ENCODE results near the gene LMO1. TPM values are rescaled to one million over a fixed set of nuclear protein-coding genes. Genes with fewer than 3 reads are reported as not detected.

LMO1 gene
- total RNA-seq, 1 experiment from 2014 or later: not detected

DNA sequence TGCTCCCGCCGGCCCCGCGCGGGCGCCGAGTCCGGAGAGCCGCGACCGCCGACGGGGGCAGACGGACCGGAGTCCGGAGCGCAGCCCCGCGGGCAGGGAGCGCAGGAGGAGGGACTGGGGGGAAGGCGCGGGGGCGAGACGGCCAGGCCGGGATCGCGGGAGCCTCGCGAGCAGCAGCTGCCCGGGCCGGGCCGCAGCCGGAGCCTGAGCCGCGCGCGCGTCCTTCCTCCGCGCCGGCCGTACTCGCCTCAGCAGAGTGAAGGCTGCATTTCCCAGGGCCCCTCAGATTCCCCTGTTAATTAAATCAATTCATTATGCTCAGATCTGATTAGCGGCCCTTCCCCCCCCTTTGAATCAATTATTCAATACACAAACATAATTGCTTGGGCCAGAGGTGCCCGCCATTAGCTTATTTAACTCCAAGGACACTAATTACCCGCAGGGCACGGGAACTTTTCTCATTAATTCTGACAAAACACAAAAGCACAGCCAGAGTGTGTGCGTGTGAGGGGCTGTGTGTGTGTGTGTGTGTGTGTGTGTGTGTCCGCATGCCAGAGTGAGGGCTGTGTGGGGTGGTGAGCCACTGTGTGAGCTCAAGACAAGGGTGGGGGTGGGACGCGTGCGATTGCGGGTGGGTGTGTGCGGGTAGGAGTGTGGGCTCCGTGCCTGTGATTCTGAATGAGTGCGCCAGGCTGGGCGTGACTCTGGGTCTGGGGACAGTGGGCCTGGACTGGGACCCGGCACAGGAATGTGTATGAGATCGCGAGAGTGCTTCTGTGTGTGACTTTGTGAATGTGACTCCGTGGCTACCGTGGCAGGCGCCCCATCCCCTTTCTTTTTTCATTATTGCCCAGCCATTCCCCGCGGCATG is 5.1 kb upstream of the LMO1 start:
- no peaks in the 10 kb centered on the region for H3K9me3 ChIP-seq (ENCODE audit: insufficient read depth, low read depth)
- no peaks in the 10 kb centered on the region for H3K79me2 ChIP-seq (ENCODE audit: low read depth)
- H3K4me1 ChIP-seq (replicated peaks; ENCODE audit: insufficient read depth): peaks cover 13% of the 10 kb centered on the region
- no peak overlapping the region for H3K4me2 ChIP-seq
- no peak overlapping the region for H2AFZ ChIP-seq
- ChIA-PET POLR2A (ENCODE audit: unreplicated experiment) (no interaction called here), CTCF (interaction anchor here (0.6 kb wide), 1 partner anchor 171 kb away, joined by 4 read pairs; no protein-coding TSS in a partner anchor)
- DNase-seq: no peak
- no peaks in the 10 kb centered on the region for H3K27me3 ChIP-seq (ENCODE audit: insufficient read depth, low read depth)
- no peaks in the 10 kb centered on the region for H3F3A ChIP-seq (ENCODE audit: insufficient read depth, low read depth)
- no peak overlapping the region for H3K4me3 ChIP-seq
- TF ChIP-seq, protein P1, sequence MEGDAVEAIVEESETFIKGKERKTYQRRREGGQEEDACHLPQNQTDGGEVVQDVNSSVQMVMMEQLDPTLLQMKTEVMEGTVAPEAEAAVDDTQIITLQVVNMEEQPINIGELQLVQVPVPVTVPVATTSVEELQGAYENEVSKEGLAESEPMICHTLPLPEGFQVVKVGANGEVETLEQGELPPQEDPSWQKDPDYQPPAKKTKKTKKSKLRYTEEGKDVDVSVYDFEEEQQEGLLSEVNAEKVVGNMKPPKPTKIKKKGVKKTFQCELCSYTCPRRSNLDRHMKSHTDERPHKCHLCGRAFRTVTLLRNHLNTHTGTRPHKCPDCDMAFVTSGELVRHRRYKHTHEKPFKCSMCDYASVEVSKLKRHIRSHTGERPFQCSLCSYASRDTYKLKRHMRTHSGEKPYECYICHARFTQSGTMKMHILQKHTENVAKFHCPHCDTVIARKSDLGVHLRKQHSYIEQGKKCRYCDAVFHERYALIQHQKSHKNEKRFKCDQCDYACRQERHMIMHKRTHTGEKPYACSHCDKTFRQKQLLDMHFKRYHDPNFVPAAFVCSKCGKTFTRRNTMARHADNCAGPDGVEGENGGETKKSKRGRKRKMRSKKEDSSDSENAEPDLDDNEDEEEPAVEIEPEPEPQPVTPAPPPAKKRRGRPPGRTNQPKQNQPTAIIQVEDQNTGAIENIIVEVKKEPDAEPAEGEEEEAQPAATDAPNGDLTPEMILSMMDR (conservative IDR thresholded peaks at IDR 0.05): no peak
- TF ChIP-seq EZH2 (IDR thresholded peaks at IDR 0.05; ENCODE audit: low read depth): no peak
- BruUV-seq (replicated peaks): no TSS peak
- no peaks in the 10 kb centered on the region for H3K36me3 ChIP-seq (ENCODE audit: low read depth)
- intact Hi-C loops (cut with micrococcal nuclease; ENCODE audit: unreplicated experiment): no loop called here
- no peaks in the 10 kb centered on the region for H4K20me1 ChIP-seq (ENCODE audit: insufficient read depth)
- no peak overlapping the region for H3K27ac ChIP-seq
- no peaks in the 10 kb centered on the region for H3K9me2 ChIP-seq (ENCODE audit: insufficient read depth)

DNA sequence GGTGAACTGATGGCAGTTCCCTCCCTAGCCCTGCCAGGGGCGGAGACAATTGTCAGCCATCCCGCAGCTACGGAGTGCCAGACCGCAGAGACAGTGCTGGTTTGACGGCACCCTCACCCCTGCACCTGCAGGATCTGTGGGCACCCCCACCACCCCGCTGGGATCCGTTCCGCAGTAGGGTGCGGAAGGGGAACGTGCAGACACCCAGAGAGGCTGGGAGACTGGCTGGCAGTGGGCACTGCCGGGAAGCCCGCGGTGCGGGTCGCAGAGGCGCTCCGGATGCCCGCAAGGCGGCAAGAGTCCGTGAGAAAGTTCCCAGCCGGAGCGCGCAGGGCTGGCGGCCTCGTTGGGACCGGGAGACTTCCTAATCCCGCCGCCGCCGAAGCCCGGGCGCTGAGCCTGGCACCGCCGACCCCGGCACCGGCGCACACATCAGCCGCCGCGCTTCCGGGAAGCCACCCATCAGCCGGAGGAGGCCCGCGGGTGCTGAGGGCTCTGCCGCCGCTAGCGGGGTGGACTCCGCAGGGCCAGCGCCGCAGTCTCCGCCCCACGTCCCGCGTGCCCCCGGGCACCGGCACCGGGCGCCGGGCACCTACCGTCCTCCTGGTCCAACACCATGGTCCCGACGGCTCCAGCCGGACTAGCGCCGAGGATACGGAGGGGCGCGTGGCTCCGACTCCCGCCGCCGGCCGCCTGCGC is 4.3 kb upstream of the LMO1 start:
- Histone ChIP-seq H3K27ac (no peak overlapping the region), H3K9me3 (ENCODE audit: insufficient read depth, low read depth) (no peaks in the 10 kb centered on the region), H3K27me3 (ENCODE audit: insufficient read depth, low read depth) (no peaks in the 10 kb centered on the region), H2AFZ (no peak overlapping the region), H3K4me3 (no peak overlapping the region), H3K4me2 (no peak overlapping the region), H3K79me2 (ENCODE audit: low read depth) (no peaks in the 10 kb centered on the region), H3F3A (ENCODE audit: insufficient read depth, low read depth) (no peaks in the 10 kb centered on the region), H3K36me3 (ENCODE audit: low read depth) (no peaks in the 10 kb centered on the region), H3K4me1 (replicated peaks; ENCODE audit: insufficient read depth) (peaks cover 9% of the 10 kb centered on the region), H4K20me1 (ENCODE audit: insufficient read depth) (no peaks in the 10 kb centered on the region), H3K9me2 (ENCODE audit: insufficient read depth) (no peaks in the 10 kb centered on the region)
- intact Hi-C loops (cut with micrococcal nuclease; ENCODE audit: unreplicated experiment): no loop called here
- TF ChIP-seq, protein P1 (conservative IDR thresholded peaks at IDR 0.05): no peak
- TF ChIP-seq EZH2 (IDR thresholded peaks at IDR 0.05; ENCODE audit: low read depth): no peak
- no peak for DNase-seq
- ChIA-PET CTCF (no interaction called here), POLR2A (ENCODE audit: unreplicated experiment) (no interaction called here)
- BruUV-seq (replicated peaks): no TSS peak

DNA sequence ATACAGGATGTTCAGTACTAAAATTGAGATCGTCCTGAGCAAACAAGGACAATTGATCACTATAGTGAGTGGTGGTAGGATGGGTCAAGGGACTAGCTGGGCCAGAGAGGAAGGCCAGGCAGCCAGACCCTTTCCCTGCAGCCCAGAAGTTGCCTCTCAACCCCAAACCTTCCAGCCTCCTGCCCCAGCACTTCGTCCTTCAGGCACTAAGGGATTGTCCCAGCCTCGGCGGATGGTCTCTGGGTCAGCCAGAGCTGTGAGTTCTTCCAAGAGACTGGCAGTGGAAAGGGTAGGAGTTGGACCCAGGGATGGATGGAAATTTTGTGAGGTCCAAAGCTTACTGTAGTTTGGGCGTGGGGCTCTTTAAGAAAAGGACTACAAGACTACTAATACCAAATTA is 3.6 kb upstream of the LMO1 start:
- CTCF ChIA-PET: no interaction called here
- no peaks in the 10 kb centered on the region for H4K20me1 ChIP-seq (ENCODE audit: insufficient read depth)
- no peaks in the 10 kb centered on the region for H3K79me2 ChIP-seq (ENCODE audit: low read depth)
- intact Hi-C loops (cut with micrococcal nuclease; ENCODE audit: unreplicated experiment): no loop called here
- no TSS peak for BruUV-seq (replicated peaks)
- H3K27ac ChIP-seq: no peak overlapping the region
- H3K4me2 ChIP-seq: no peak overlapping the region
- DNase-seq: no peak
- H3K9me3 ChIP-seq (ENCODE audit: insufficient read depth, low read depth): no peaks in the 10 kb centered on the region
- H3K36me3 ChIP-seq (ENCODE audit: low read depth): no peaks in the 10 kb centered on the region
- H3K9me2 ChIP-seq (ENCODE audit: insufficient read depth): no peaks in the 10 kb centered on the region
- no peak overlapping the region for H3K4me3 ChIP-seq
- H3K27me3 ChIP-seq (ENCODE audit: insufficient read depth, low read depth): no peaks in the 10 kb centered on the region
- POLR2A ChIA-PET (ENCODE audit: unreplicated experiment): no interaction called here
- H2AFZ ChIP-seq: no peak overlapping the region
- 0 out of 2 replicates have a peak, but pooled peaks cover 4% of the 10 kb centered on the region for H3K4me1 ChIP-seq (replicated peaks; ENCODE audit: insufficient read depth)
- TF ChIP-seq EZH2 (IDR thresholded peaks at IDR 0.05; ENCODE audit: low read depth): no peak
- TF ChIP-seq, protein P1 (conservative IDR thresholded peaks at IDR 0.05): no peak
- H3F3A ChIP-seq (ENCODE audit: insufficient read depth, low read depth): no peaks in the 10 kb centered on the region

All from PC-9 (cell line).